ENCODE results near the gene BCL11B.
A peak's percentile ranks its signal among the peaks of the same experiment; 100 is the strongest.

BCL11B gene

DNA sequence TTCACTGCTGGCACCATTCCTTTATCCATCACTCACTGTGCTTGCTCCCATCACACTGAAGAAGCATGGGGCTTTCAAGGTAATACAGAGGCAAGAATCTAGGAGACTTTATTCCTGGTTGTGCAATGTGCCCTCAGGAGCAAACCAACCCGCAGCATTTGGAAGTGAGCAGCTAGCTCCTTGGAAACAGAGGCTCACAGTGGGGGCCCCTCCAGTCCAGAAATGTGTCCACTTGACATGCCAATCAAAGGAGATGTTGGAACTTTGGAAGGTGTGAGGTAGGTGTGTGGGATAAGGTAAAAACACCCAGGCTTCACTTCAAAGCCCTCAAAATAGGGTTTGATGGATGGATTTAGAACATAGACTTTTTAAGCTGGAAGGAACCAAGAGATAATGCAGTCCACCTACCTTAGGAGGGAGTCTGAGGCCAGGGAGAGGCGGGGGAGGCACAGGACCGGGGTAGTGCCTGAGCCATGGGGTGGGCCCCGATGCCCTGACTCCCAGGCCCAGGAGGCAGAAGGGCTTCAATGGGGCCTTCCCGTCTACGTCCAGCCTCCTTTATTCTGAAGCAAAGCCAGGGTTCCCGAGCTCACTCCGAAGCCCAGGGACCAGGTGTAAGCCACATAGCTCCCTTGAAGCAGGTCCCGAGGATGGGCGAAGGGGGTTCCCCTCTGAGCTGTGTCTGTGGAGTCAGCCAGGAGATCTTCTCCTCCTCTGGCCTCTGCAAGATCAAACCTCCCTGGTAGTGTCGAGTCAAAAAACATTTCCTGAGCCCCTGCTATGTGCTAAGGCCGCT is 17.6 kb upstream of the BCL11B start:
- no peak for DNase-seq (ENCODE audit: low read depth, low spot score)
- H3K4me3 ChIP-seq (ENCODE audit: low read length): no peak overlapping the region

GRCh38 chr14:99288948-99289347 is 17.0 kb upstream of the BCL11B start:
- no peak overlapping the region for H3K4me3 ChIP-seq (ENCODE audit: low read length)
- DNase-seq (ENCODE audit: low read depth, low spot score): no peak

GRCh38 chr14:99287269-99287942 is 15.4 kb upstream of the BCL11B start:
- DNase-seq (ENCODE audit: low read depth, low spot score): no peak
- H3K4me3 ChIP-seq (ENCODE audit: low read length): no peak overlapping the region

DNA sequence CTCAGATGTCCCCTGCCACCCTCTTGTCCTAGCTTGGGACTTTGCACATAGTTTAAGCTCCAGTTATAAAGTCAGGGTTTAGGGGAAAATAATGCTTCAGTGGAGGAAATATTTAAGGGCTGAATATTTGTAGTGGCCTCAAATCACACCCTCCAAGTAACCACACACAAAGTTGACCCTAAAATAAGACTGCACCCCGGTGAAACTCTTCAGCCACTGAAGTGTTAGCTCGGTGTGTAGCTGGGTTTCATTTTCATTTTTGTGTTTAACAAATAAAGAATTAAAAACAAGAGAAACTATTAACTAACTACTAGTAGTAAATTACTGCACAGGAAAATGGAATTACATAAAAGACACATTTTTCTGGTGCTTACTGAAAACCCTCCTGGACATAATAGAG is 14.8 kb upstream of the BCL11B start:
- H3K4me3 ChIP-seq (ENCODE audit: low read length): no peak overlapping the region
- DNase-seq (ENCODE audit: low read depth, low spot score): no peak

DNA sequence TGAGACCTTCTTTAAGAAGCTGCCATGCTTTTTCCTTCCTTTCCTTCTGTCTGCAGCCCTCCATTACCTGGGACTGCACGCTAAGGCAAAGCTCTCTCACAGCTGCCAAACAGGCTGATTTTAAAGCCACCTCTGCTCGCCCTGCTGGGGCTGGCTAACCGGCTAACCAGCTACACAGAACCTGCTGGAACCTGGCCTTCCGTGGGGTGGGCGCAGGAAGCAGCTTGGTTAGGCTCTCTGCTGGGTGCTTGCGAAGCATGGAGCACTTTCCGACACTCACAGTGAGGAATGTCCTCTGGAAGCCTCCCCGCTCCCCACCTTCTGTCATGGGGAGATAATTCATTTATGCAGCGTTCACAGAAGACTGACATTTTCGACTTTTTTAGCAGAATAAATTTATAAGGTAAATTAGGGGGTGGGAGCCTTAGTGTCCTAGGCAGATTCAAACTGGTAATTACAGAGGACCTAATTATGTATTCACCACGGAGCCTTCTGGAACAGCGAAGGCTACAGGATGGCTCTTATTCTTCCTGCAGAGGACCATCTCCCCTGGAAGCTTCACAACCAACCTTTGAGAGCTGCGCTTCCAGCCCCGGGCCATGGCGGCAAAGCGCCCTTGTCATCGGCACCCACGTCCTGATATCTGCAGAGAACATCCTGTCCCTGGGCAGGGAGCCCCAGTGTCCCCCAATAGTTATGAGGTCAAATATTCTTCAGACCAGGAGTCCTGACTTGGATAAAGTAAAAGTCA is 12.4 kb upstream of the BCL11B start:
- H3K4me3 ChIP-seq (ENCODE audit: low read length): no peak overlapping the region
- DNase-seq (ENCODE audit: low read depth, low spot score): no peak

- DNase-seq (ENCODE audit: low read depth, low spot score): no peak
- H3K4me3 ChIP-seq (ENCODE audit: low read length): no peak overlapping the region
These were observed 10.5 kb upstream of the BCL11B start for GRCh38 chr14:99282261-99283050.

DNA sequence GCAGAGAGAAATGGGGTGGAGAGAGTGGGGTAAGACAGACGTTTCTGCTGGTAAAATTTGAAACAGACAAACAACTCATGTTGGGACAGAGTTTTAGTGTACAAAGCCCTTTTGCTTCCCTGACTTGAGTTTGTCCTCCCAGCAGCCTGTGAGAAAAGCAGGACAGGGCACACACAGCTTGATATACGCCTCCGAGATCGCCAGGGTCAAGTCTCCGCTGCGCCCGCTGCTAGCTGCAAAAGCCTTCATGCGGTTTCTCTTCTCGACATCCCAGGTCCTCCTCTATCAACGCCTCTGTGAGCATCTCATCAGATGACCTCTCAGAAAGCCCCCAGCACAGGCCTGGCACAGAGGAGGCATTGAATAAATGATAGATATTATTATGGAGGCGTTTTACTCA is 9.4 kb upstream of the BCL11B start:
- H3K4me3 ChIP-seq (ENCODE audit: low read length): no peak overlapping the region
- DNase-seq (ENCODE audit: low read depth, low spot score): no peak

- no peak overlapping the region for H3K4me3 ChIP-seq (ENCODE audit: low read length)
- no peak for DNase-seq (ENCODE audit: low read depth, low spot score)
These were observed 8.9 kb upstream of the BCL11B start for GRCh38 chr14:99280852-99281251.

DNA sequence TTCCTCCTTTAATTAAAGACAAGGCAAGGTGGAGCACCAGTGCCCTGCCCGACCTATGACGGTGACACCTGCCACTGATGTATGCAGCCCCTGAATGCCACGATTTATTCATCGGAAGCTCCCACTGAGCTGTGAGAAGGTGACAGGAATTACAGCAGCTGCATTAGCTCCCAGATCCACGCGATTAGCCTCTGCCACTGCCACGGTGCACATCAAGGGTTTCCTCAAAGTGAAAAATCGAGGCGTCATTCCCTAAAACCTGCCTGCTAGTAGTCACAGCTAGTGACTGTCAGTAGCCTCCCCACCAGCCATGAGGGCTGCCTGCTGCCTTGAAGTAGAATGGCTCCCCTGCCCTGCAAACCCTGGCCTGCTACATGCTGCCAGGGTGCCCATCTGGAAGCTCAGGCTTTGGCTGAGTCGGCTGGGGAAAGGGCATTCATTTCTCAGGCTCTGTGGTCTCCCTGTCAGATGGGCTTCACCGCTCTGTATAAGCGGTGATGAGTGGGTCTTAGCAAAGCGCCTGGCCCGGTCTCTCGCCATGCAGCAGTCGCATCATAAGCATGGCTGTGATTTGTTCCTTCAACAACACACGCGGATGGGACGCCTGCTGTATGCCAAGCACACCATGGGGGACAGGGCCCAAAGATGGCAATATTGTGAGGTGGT is 8.2 kb upstream of the BCL11B start:
- H3K4me3 ChIP-seq (ENCODE audit: low read length): no peak overlapping the region
- DNase-seq (ENCODE audit: low read depth, low spot score): no peak

DNA sequence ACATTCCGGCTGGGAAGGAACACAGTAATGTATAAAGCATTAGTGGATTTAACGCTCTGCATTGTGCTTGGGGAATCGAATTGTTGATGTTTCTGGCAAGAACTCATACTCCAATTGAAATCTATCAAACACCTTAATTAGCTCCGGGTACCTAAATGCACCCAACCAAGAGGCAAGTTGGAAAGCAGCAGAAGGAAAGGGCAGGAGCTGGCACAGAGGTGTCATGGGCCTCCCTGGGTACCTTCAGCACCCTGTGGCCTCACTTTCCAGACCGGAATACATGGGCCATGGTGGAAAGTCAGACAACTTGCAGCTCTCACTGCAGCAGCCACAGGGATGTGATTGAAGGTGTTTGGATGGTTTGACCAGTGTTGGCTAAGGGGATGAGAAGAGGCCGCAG is 6.8 kb upstream of the BCL11B start:
- H3K4me3 ChIP-seq (ENCODE audit: low read length): no peak overlapping the region
- no peak for DNase-seq (ENCODE audit: low read depth, low spot score)

- H3K4me3 ChIP-seq (ENCODE audit: low read length): no peak overlapping the region
- no peak for DNase-seq (ENCODE audit: low read depth, low spot score)
These were observed 5.5 kb upstream of the BCL11B start for GRCh38 chr14:99277530-99277929.

GRCh38 chr14:99276482-99276881 is 4.5 kb upstream of the BCL11B start:
- no peak for DNase-seq (ENCODE audit: low read depth, low spot score)
- no peak overlapping the region for H3K4me3 ChIP-seq (ENCODE audit: low read length)

DNA sequence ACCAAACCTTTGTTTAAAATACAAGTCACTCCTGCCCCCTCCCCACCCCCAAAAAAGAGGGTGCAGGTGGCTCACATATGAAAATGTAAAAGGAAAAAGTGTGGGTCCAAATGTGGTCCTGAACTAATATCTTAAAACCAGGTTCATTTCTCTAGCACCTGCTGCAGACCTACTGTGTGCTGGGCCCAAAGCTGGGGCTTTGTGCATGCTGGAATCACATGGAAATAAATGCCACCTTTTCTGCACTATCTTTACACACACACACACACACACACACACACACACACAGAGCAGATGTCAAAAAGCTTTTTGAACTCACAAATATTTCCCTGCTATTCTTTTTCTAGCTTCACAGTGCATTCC is 3.2 kb upstream of the BCL11B start:
- no peak overlapping the region for H3K4me3 ChIP-seq (ENCODE audit: low read length)
- no peak for DNase-seq (ENCODE audit: low read depth, low spot score)

DNA sequence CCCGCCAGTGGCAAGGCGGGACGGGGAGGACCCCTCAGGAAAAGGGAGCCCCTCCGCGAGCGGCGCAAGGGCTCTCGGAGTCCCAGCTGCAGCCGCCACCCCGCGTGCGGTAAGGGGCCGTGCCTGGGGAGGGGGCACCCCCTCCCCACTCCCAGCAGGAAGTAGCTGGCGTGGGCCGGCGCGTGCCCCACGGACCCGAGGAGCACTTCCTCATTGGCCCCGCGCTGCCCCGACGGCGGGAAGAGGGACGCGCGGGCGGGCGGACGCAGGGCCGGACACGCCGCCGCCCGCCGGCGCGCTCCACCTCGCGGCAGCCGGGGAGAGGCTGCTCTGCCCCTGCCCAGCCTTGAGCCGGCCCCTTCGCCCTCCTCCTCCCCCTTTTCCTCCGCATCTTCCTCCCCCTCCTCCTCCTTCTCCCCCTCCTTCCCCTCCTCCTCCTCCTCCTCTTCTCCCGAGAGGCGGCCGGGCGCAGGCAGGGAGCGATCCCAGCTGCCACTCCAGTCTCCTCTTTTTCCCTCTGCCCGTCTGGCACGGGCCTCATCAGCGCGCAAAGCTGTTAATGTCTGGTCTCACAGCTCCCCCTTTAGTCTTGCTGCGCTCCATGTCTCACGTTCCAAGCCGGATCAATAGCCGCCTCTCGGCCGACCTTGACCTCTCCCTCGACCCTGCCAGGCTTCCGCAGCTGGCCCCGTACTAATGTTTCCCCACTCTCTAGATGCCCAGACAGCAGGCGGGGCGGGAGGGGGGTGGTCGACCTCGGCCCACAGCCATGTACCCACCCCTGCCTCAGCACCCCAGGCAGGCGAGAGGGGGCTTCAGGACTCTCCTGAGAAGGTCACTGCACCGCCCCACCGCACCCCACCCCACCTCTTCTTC is 2.6 kb upstream of the BCL11B start:
- peak; percentile 51 for DNase-seq (ENCODE audit: low read depth, low spot score)
- peak overlapping the region; percentile 57 for H3K4me3 ChIP-seq (ENCODE audit: low read length)

DNA sequence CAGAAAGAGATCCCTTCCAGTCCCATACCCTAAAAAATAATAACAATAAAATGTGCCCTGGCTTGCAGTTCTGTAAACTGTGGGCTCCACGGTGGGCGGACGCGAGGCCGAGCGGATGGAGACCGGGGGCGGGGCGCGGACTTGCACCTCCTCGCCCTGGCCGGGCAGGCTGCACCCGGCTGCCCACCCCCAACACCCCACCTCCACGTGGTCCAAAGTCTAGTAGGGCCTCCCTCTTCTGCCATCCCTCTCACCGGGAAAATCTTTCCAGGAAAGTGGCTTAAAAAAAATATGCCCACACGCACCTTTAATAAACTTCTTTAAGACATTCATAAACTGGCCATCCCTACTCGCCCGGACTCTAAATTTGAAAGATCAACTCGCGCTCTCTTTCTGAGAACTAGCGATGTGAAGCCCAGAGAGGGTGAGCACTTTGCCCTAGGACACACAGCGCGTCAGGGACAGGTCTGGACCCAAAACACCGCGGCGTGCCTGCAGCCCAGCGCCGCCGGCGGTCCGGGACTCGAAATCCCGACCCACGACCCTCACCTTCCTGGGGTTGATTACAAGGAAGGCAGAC is 1.9 kb upstream of the BCL11B start:
- DNase-seq (ENCODE audit: low read depth, low spot score): no peak
- peak overlapping the region; percentile 57 for H3K4me3 ChIP-seq (ENCODE audit: low read length)

GRCh38 chr14:99272899-99273765 is 1.1 kb upstream of the BCL11B start:
- H3K4me3 ChIP-seq (ENCODE audit: low read length): no peak overlapping the region
- DNase-seq (ENCODE audit: low read depth, low spot score): no peak

DNA sequence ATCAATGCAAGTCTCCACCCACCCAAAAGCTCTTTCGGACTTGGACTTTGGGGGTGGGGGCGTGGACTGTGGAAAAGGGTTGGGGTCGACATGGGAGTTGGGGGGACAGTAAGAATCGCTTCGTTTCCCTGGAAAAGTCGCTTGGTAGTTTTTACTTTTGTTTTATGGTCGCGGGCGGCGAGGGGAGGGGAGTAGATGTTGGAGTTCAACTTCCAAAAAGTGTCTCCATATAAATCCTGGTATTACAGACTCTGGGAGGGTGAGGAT is 568 bp upstream of the BCL11B start:
- peak overlapping the region; percentile 84 for H3K4me3 ChIP-seq (ENCODE audit: low read length)
- DNase-seq (ENCODE audit: low read depth, low spot score): no peak

All from Jurkat, Clone E6-1 (cell line).